HG03103 (cell line): ENCODE data around the gene STAB2.

Experiments used
- ATAC-seq: cut with Tn5 transposase; IDR thresholded peaks from one replicate; pipeline ENCODE4 v1.9.1; 2021; ENCODE audit warnings: low read depth; ENCODE audit not compliant: unreplicated experiment

Gene STAB2

GRCh38 chr12:103686026-103686425 lies 99.0 kb downstream of the STAB2 start:
- ATAC-seq: no peak

- no peak for ATAC-seq
These were observed 100.2 kb downstream of the STAB2 start for GRCh38 chr12:103687253-103687652.

GRCh38 chr12:103688376-103689063 lies 101.4 kb downstream of the STAB2 start:
- no peak for ATAC-seq

GRCh38 chr12:103690426-103690825 lies 103.4 kb downstream of the STAB2 start:
- ATAC-seq: no peak

DNA sequence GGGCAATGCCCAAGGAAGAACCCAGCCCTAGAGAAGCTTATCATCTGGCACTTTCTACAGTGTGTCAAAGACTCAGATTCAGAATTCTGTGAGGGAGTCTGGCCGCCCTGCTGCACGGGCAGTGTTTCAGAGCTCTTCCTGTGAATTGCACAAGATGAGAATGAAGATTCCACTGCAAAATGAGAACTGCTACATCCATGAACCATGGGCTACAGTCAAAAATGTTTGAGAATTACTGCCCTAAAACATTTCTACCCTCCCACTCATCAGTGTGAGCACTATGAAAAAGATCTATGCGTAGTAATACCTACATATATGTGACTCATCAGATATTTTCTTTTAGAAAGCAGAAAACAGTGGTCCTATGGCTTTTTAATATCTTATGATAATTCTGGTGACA lies 104.0 kb downstream of the STAB2 start:
- no peak for ATAC-seq

GRCh38 chr12:103696101-103696500 lies 109.0 kb downstream of the STAB2 start:
- no peak for ATAC-seq

DNA sequence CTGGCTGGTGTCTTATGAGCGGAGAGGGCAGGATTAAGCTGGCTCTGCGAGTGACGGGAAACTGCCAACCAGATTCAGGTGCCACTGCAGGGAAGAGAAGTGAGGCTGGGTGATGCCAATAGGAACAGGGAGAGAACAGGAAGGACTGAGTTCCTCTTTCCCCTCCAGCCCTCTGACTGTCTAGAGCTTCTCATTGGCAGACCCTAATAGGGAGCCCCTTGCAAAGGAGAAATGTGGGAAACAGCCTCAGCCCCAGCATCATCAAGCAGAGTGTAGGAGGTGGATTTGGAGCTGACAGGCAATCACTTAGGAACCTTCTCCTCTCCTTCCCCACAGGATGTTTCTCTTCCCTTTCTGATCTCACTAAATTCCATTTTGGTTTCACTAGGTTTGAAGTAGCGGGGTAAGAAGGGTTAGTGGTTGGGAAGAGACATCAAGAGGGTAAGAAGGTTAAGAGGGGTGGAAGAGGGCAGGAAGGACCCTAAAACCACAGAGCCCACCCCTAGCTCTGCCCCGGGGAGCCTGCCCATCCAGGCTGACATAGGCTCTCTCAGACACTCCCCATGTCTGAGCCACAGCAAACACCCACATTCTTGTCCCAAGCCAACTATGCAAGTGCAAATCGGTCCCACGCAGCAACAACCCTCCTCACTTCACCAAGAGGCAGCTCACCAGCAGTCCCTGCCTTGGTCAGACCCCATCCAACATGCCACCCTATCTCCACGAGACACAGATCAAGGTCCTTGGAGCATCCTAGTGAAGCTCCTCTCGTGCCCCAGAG lies 111.1 kb downstream of the STAB2 start:
- no peak for ATAC-seq

DNA sequence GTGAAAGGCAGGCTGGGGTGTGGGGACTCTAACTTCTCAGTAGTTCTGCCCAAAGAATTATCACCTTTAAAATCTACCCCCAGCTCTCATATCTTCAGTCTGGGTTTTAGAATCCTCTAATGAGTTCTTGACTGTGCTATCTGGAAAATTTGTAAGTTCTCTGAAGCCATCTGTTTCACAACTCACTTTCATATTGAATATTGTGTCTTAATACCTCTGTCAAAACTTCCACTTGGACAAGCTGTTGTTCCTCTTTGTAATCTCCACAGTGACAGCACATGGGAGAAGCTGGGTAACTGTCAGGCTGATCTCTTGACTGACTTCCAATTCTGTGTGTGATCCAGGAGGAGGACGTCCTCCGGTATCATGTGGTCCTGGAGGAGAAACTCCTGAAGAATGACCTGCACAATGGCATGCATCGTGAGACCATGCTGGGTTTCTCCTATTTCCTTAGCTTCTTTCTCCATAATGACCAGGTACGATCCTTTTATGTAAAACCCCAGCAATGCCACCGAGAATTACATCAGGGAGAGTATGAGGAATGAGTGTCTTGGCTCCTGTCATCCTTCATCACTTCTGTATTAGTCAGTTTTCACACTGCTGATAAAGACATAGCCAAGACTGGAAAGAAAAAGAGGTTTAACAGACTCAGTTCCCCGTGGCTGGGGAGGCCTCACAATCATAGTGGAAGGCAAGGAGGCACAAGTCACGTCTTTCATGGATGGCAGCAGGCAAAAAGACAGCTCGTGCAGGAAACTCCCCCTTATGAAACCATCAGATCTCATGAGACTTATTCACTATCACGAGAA lies 111.9 kb downstream of the STAB2 start:
- ATAC-seq: no peak

GRCh38 chr12:103705098-103705497 lies 118.0 kb downstream of the STAB2 start:
- ATAC-seq: no peak

DNA sequence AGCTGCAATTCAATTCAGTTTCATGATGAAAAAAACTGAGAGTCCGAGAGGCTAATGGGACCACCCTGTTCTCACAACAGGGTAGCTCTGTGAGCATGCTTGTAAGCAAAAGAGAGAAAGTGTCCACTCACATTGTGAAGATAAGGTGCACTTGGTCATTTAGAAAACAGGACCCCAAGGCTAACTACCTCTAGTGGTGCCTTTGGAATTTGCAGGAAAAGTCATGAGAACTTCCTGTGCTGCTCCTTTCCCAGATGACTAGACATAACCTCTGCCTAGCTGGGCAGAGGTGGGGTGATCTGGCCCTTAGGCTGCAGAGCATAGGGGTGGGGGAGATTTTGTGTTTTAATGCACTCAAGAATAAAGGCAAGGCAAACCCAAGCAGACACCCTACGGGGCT lies 118.9 kb downstream of the STAB2 start:
- ATAC-seq: no peak

- no peak for ATAC-seq
These were observed 120.4 kb downstream of the STAB2 start for GRCh38 chr12:103707446-103707845.

DNA sequence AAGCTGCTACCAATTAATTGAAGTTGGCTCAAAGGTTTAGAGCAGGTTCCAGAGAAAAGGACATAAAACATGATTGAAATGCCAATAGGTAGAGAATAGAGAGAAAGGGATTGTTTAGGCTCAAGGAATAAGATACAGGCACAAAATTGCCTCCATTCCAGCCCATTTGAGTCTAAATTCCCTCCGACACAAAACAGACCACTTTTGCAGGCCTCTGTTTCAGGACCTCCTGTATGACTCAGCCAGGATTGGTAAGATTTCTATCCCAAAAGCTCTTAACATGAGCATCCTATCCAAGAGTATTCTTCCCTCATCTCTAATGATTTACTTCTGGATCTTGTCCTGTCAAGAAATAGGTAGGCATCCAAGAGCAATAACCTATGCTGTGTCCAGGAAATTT lies 123.5 kb downstream of the STAB2 start:
- no peak for ATAC-seq

DNA sequence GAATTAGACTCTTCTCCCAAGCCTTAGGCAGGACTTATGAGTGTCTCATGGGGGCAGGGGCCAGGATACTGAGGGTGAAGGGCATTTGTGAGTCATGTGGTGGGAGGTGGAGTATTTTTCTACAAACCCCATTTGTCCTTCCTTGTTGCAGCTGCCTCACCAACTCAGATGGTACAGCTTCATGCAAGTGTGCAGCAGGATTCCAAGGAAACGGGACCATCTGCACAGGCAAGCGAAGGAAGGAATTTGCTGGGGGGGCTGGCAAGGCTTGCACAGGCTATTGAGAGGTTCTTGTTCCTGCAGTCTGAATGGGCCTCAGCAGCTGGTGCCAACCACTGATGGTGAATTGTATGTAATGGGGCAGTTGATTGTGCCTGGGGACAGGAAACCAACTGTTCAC lies 125.1 kb downstream of the STAB2 start:
- ATAC-seq: no peak

GRCh38 chr12:103715494-103715893 lies 128.4 kb downstream of the STAB2 start:
- no peak for ATAC-seq

- ATAC-seq: no peak
These were observed 129.6 kb downstream of the STAB2 start for GRCh38 chr12:103716517-103717196.

GRCh38 chr12:103725398-103725797 lies 138.3 kb downstream of the STAB2 start:
- no peak for ATAC-seq

DNA sequence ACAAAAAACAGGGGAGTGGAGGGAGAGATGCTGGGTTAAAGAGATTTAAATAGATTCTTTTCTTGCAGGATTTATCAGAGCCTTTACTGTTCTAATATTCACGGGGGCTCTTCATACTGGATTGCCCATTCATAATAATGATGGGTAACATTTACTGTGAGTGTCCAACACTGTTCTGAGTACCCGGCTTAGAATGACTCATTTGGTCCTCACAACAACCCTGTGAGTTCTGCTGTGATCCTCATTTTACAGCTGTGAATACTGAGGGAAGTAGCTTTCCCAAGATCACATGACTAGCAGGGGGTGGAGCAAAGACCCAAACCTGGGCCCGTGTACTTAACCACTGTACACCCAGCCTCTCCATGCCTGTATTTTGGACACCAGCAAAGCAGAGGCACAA lies 140.6 kb downstream of the STAB2 start:
- no peak for ATAC-seq

GRCh38 chr12:103728323-103728722 lies 141.2 kb downstream of the STAB2 start:
- no peak for ATAC-seq

GRCh38 chr12:103729499-103729898 lies 142.4 kb downstream of the STAB2 start:
- ATAC-seq: no peak

DNA sequence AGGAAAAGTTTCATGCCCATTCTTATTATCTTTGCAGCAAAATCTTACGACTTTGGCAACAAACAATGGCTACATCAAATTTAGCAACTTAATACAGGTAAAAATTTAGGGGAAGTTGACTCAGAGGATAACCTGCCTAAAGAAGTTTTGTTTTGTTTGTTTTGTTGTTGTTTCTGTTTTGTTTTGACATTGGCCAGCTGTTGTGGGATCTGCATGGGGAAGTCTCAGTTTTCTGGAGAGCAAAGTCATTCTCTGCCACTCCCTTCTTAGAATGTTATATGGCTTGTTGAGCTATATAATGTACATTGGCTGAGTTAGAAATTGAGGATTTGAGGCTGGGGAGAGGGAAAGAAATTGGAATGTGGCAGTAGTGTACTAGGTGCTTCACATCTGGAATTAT lies 144.5 kb downstream of the STAB2 start:
- ATAC-seq: no peak

- ATAC-seq: no peak
These were observed 147.8 kb downstream of the STAB2 start for GRCh38 chr12:103734863-103735262.
